Measurements from ENCODE around the gene AK1. TPM values are rescaled to one million over a fixed set of nuclear protein-coding genes. Genes with fewer than 3 reads are reported as not detected.
A peak's percentile ranks its signal among the peaks of the same experiment; 100 is the strongest.

Gene AK1
- total RNA-seq, 1 experiment from 2014 or later: 61.1 TPM

GRCh38 chr9:127876026-127876763 is 1.3 kb downstream of the AK1 start:
- H3K4me2 ChIP-seq (ENCODE audit: low read length): peak overlapping the region; percentile 89
- peak overlapping the region in 1 of 2 experiments; percentile 68; a peak in 2 of 4 replicates for H3K4me3 ChIP-seq (replicated peaks in 1 of 2; ENCODE audit: low read depth in 1 of 2, low read length in 2 of 2)
- H3K9me2 ChIP-seq (ENCODE audit: insufficient read depth): no peaks in the 10 kb centered on the region
- H3K79me2 ChIP-seq (ENCODE audit: insufficient read depth, low read length): no peaks in the 10 kb centered on the region; the same call in 1 of the 2 replicates
- DNase-seq (ENCODE audit: low read depth, low spot score): no peak
- 0 out of 2 replicates have a peak overlapping the region, but pooled peaks have one; percentile 70 for H3K9ac ChIP-seq (ENCODE audit: low read length)
- H3K27me3 ChIP-seq (ENCODE audit: insufficient read depth, low read length): no peaks in the 10 kb centered on the region
- H3K9me3 ChIP-seq (ENCODE audit: control insufficient read depth in 1 of 2, insufficient read depth in 1 of 2, low read depth in 1 of 2, low read length in 2 of 2): no peaks in the 10 kb centered on the region
- POLR2A ChIA-PET: interaction anchor here (0.7 to 1.1 kb wide), 4 partner anchors 13 to 43 kb away, joined by 3 to 4 read pairs (median 3); partner anchors contain the start of gene ST6GALNAC4
- intact Hi-C loops (cut with micrococcal nuclease): no loop called here
- ATAC-seq: no peak
- H3K36me3 ChIP-seq (ENCODE audit: control insufficient read depth in 1 of 2, insufficient read depth in 2 of 2, low read length in 2 of 2): no peaks in the 10 kb centered on the region
- H3K4me1 ChIP-seq (ENCODE audit: control insufficient read depth in 1 of 2, insufficient read depth in 2 of 2, low read length in 2 of 2): peaks cover 12 to 42% of the 10 kb centered on the region in 2 experiments
- RAD21 ChIA-PET (ENCODE audit: low non-redundant PET in 1 of 2, low total read pairs in 2 of 2, uncharacterized antibody in 2 of 2, unreplicated experiment in 2 of 2): no interaction called here
- H3K27ac ChIP-seq (ENCODE audit: low read depth, low read length): no peak overlapping the region; the same call in 1 of the 2 replicates
- TF ChIP-seq CEBPB (IDR thresholded peaks at IDR 0.05; ENCODE audit: low read depth) (no peak), ZBTB33 (IDR thresholded peaks at IDR 0.05; ENCODE audit: extremely low read depth, insufficient replicate concordance, low read length) (no peak), ZFX (IDR thresholded peaks at IDR 0.05) (no peak), POLR2AphosphoS5 (IDR thresholded peaks at IDR 0.05; ENCODE audit: low read depth, low read length) (no peak), REST (IDR thresholded peaks at IDR 0.05; ENCODE audit: low read depth) (no peak), YY1 (IDR thresholded peaks at IDR 0.05; ENCODE audit: extremely low read depth, insufficient replicate concordance, low read depth, low read length) (no peak), MAX (IDR thresholded peaks at IDR 0.05) (no peak)
- H4K20me1 ChIP-seq (ENCODE audit: insufficient read depth): no peaks in the 10 kb centered on the region
- H2AFZ ChIP-seq (ENCODE audit: low read depth, low read length, poor library complexity, severe bottlenecking): no peak overlapping the region
- CTCF ChIA-PET: no interaction called here
- BruUV-seq (replicated peaks): no TSS peak
